HFF-Myc (cell line): ENCODE results near the gene PSMD10.

ENCODE experiments used
- DNase-seq: peaks from one replicate; pipeline ENCODE4 v3.0.0-alpha.2; 2011; ENCODE audit warnings: low read depth; ENCODE audit errors: extremely low read depth
- H3K4me3 ChIP-seq: replicated peaks from 2 replicates; pipeline ENCODE4 v1.5.1; 2011; ENCODE audit warnings: low read depth, mild to moderate bottlenecking, control low read depth, low read length
- CTCF ChIP-seq: IDR thresholded peaks from 2 replicates; pipeline ENCODE4 v1.5.1; 2012; ENCODE audit warnings: mild to moderate bottlenecking, low read depth, low read length, control low read depth; ENCODE audit errors: missing control alignments

Gene PSMD10

DNA sequence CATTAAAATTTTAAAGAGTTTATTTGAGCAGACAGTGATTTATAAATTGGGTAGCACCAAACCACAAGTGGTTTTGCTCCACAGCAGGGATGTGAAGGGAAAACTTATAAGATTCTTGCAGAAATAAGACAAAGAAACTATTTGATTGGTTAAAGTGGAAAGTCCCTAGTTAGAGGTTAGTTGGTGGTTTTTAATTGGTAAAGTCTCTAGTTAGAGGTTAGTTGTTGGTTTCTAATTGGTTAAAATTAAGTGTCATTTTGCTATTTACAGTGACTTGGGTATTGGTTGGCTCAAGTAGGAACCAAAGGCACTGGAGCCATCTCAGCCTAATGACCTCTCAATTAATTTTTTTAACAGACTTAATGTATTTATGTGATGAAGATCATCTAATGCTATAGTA is 23.2 kb upstream of the PSMD10 start:
- no peak for DNase-seq
- no peak for TF ChIP-seq CTCF
- H3K4me3 ChIP-seq, result no peak overlapping the region

GRCh38 chrX:108105473-108105872 is 14.1 kb upstream of the PSMD10 start:
- TF ChIP-seq CTCF, result no peak
- H3K4me3 ChIP-seq, result no peak overlapping the region

DNA sequence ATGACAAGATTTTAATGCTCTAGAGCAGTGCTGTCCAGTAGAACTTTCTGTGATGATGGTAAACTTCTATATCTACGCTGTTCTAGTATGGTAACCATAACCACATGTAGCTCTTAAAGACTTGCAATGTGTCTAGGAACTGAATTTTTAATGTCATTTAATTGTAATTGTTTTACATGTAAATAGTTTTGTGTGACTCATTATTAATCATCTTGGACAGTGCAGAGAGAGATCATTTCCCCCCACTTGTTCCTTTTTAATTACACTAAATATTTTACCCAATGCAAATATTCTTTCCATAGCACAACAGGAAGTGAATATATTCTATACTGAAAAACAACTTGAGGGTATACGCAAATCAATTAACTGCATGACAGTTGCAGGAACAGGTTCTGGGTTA is 6.0 kb upstream of the PSMD10 start:
- no peak overlapping the region for H3K4me3 ChIP-seq
- no peak for DNase-seq
- no peak for TF ChIP-seq CTCF

More at GRCh38 chrX:108105473-108105872, 14.1 kb upstream of the PSMD10 start:
- no peak for DNase-seq

GRCh38 chrX:108091878-108092291 is 543 bp upstream of the PSMD10 start:
- DNase-seq, result no peak
- peak overlapping the region; percentile 68 for H3K4me3 ChIP-seq
- TF ChIP-seq CTCF, result no peak

- peak overlapping the region; percentile 68 for H3K4me3 ChIP-seq
- no peak for TF ChIP-seq CTCF
- DNase-seq, result no peak
Observed at GRCh38 chrX:108090491-108091263, 665 bp downstream of the PSMD10 start.

GRCh38 chrX:108088511-108088910 is 2.8 kb downstream of the PSMD10 start:
- no peak for TF ChIP-seq CTCF
- DNase-seq, result no peak
- H3K4me3 ChIP-seq, result no peak overlapping the region

GRCh38 chrX:108087792-108088191 is 3.5 kb downstream of the PSMD10 start:
- no peak for TF ChIP-seq CTCF
- H3K4me3 ChIP-seq, result no peak overlapping the region
- no peak for DNase-seq
